Testis (tissue), 3 donors: ENCODE data around the gene CFAP46. TPM values are rescaled to one million over a fixed set of nuclear protein-coding genes. Genes with fewer than 3 reads are reported as not detected.
"Not testable (repeated sequence)": the region's sequence is repeated elsewhere in the genome, so short reads cannot be mapped to it uniquely, and the experiment has no call there.

ENCODE experiments used
- DNase-seq: peaks from one replicate; pipeline ENCODE4 v3.0.0-alpha.2; 2019
- H3K27ac ChIP-seq, 2 donors: fragments of 200-600 bp; sonication (generic); one replicate each; pipeline ENCODE4 v1.5.1; 2019
- H3K27me3 ChIP-seq: fragments of 200-600 bp; sonication (generic); one replicate; pipeline ENCODE4 v1.5.1; 2019
- H3K36me3 ChIP-seq: fragments of 200-600 bp; sonication (generic); one replicate; pipeline ENCODE4 v1.5.1; 2017; ENCODE audit warnings: low read depth; ENCODE audit errors: missing control alignments
- H3K4me1 ChIP-seq: fragments of 200-600 bp; sonication (generic); one replicate; pipeline ENCODE4 v1.5.1; 2019
- H3K4me3 ChIP-seq, 2 donors: fragments of 200-600 bp; sonication (generic); one replicate each; pipeline ENCODE4 v1.5.1; 2017 to 2019
- H3K9me3 ChIP-seq: fragments of 200-600 bp; sonication (generic); one replicate; pipeline ENCODE4 v1.5.1; 2017
- POLR2A ChIP-seq: fragments of 450-650 bp; IDR thresholded peaks from one replicate; pipeline ENCODE4 v1.6.1; 2017; ENCODE audit warnings: antibody characterized with exemption, mild to moderate bottlenecking, moderate library complexity
- WGBS, 2 donors: methylation state at CpG; one replicate each; pipeline ENCODE4 v1.1.5; 2018; 5-methylcytosine and 5-hydroxymethylcytosine counted together
- intact Hi-C: fragments of 100-400 bp; cut with DNase I; formaldehyde crosslinking; loops from one replicate; pipeline ENCODE4 v1.15.1; 2023; ENCODE audit warnings: low total_unique reads
- polyA plus RNA-seq: library from polyadenylated mRNA; stranded (reverse); fragments of 350-450 nt; fragmentation: Illumina TruSeq; extraction: RNeasy Lipid Tissue Mini Kit (QIAGEN cat#74804); gene quantifications from one replicate; pipeline ENCODE4 v1.2.3, GENCODE V29; 2014; ENCODE audit warnings: low read depth, low replicate concordance; ENCODE audit not compliant: insufficient read depth
- total RNA-seq, 2 donors: library from RNA; depleted of rRNA; stranded (reverse); fragments of >200 nt; gene quantifications; one replicate each; pipeline ENCODE4 v1.2.3, GENCODE V29; 2016
- TF ChIP-seq, protein P1 (sequence below), 3 experiments: fragments of 450-650 bp in 2 of 3; fragments of 200-600 bp in 1 of 3; sonication (generic) in 1 of 3; IDR thresholded peaks; one replicate each; pipeline ENCODE4 v1.5.1; 2016 to 2019; ENCODE audit warnings: antibody characterized with exemption in 3 of 3, mild to moderate bottlenecking in 2 of 3, moderate library complexity in 1 of 3

CFAP46 gene
- total and polyA plus RNA-seq, 3 donors from 2014 or later = 36.0 to 67.6 (median 59.0) TPM

GRCh38 chr10:132799865-132800264, 142.5 kb downstream of the CFAP46 start:
- Histone ChIP-seq H3K27me3 (no peaks in the 10 kb centered on the region), H3K4me1 (no peaks in the 10 kb centered on the region), H3K4me3 (no peak overlapping the region), H3K27ac (no peak overlapping the region), H3K36me3 (no peaks in the 10 kb centered on the region), H3K9me3 (no peaks in the 10 kb centered on the region)
- WGBS, 2 donors = 84 to 85% methylated on average over 7 to 9 of the region's 11 CpGs
- TF ChIP-seq POLR2A = no peak
- TF ChIP-seq, protein P1, sequence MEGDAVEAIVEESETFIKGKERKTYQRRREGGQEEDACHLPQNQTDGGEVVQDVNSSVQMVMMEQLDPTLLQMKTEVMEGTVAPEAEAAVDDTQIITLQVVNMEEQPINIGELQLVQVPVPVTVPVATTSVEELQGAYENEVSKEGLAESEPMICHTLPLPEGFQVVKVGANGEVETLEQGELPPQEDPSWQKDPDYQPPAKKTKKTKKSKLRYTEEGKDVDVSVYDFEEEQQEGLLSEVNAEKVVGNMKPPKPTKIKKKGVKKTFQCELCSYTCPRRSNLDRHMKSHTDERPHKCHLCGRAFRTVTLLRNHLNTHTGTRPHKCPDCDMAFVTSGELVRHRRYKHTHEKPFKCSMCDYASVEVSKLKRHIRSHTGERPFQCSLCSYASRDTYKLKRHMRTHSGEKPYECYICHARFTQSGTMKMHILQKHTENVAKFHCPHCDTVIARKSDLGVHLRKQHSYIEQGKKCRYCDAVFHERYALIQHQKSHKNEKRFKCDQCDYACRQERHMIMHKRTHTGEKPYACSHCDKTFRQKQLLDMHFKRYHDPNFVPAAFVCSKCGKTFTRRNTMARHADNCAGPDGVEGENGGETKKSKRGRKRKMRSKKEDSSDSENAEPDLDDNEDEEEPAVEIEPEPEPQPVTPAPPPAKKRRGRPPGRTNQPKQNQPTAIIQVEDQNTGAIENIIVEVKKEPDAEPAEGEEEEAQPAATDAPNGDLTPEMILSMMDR (IDR thresholded peaks at IDR 0.05) = no peak
- no peak for DNase-seq
- intact Hi-C loops = no loop called here

- no peak for TF ChIP-seq POLR2A
- TF ChIP-seq, protein P1 (IDR thresholded peaks at IDR 0.05) = no peak
- WGBS, 2 donors = 90% methylated on average over 13 of the region's 15 CpGs; no CpG with 5 or more reads in 1 of the 2 donors
- intact Hi-C loops = no loop called here
- no peaks in the 10 kb centered on the region for H3K4me1 ChIP-seq
- no peaks in the 10 kb centered on the region for H3K9me3 ChIP-seq
- H3K36me3 ChIP-seq = no peaks in the 10 kb centered on the region
- no peak overlapping the region for H3K4me3 ChIP-seq
- DNase-seq = no peak
- H3K27ac ChIP-seq = no peak overlapping the region
- H3K27me3 ChIP-seq = no peaks in the 10 kb centered on the region
Measured at GRCh38 chr10:132798876-132799275, 143.5 kb downstream of the CFAP46 start.

- Histone ChIP-seq H3K27me3 (no peaks in the 10 kb centered on the region), H3K27ac (no peak overlapping the region), H3K9me3 (no peaks in the 10 kb centered on the region), H3K4me1 (no peaks in the 10 kb centered on the region), H3K4me3 (no peak overlapping the region), H3K36me3 (no peaks in the 10 kb centered on the region)
- intact Hi-C loops = no loop called here
- DNase-seq = no peak
- TF ChIP-seq POLR2A = no peak
- 93 to 95% methylated on average over 16 to 21 of the region's 21 CpGs for whole genome bisulfite sequencing, 2 donors
Measured at GRCh38 chr10:132798403-132798802, 144.0 kb downstream of the CFAP46 start.

GRCh38 chr10:132797986-132798385, 144.4 kb downstream of the CFAP46 start:
- H3K4me3 ChIP-seq, H3K27me3 ChIP-seq, H3K27ac ChIP-seq, H3K9me3 ChIP-seq, DNase-seq, H3K36me3 ChIP-seq, H3K4me1 ChIP-seq, intact Hi-C loops: not testable (repeated sequence)
- 92% methylated on average over 16 to 25 of the region's 32 CpGs for WGBS, 2 donors

GRCh38 chr10:132796846-132797245, 145.5 kb downstream of the CFAP46 start:
- no peaks in the 10 kb centered on the region for H3K4me1 ChIP-seq
- no peaks in the 10 kb centered on the region for H3K36me3 ChIP-seq
- DNase-seq = no peak
- no peak overlapping the region for H3K27ac ChIP-seq
- H3K4me3 ChIP-seq = no peak overlapping the region
- no peaks in the 10 kb centered on the region for H3K27me3 ChIP-seq
- WGBS, 2 donors = 69 to 89% methylated on average over 5 to 21 of the region's 21 CpGs
- TF ChIP-seq, protein P1 (IDR thresholded peaks at IDR 0.05) = no peak
- TF ChIP-seq POLR2A = no peak
- intact Hi-C loops = no loop called here
- no peaks in the 10 kb centered on the region for H3K9me3 ChIP-seq
